Thoracic aorta (tissue), 2 donors: ENCODE measurements around the gene FASTKD1. TPM values are rescaled to one million over a fixed set of nuclear protein-coding genes. Genes with fewer than 3 reads are reported as not detected.
"Not testable (repeated sequence)": the region's sequence is repeated elsewhere in the genome, so short reads cannot be mapped to it uniquely, and the experiment has no call there.

Experiments
- ATAC-seq: fragments of 150-250 bp; one replicate; pipeline ENCODE4 v1.8.0; 2017; ENCODE audit warnings: low read depth; ENCODE audit not compliant: insufficient number of reproducible peaks, low FRiP score
- DNase-seq: peaks from one replicate; pipeline ENCODE4 v3.0.0-alpha.2; 2020; ENCODE audit warnings: low spot score
- H3K27ac ChIP-seq, 2 donors: fragments of 200-600 bp; sonication (generic); 1 replicate in 1 of 2; 2 replicates in 1 of 2; pipeline ENCODE4 v1.5.1; 2016; ENCODE audit warnings: mild to moderate bottlenecking in 2 of 2, moderate library complexity in 2 of 2
- H3K27me3 ChIP-seq: fragments of 200-600 bp; sonication (generic); replicated peaks from 2 replicates; pipeline ENCODE4 v1.6.0; 2016; ENCODE audit warnings: mild to moderate bottlenecking; ENCODE audit not compliant: insufficient read depth
- H3K36me3 ChIP-seq: fragments of 200-600 bp; sonication (generic); one replicate; pipeline ENCODE4 v1.5.1; 2016
- H3K4me1 ChIP-seq, 2 donors: fragments of 200-600 bp; sonication (generic); 1 replicate in 1 of 2; 2 replicates in 1 of 2; pipeline versions ENCODE4 v1.5.1 to v1.6.0; 2016; ENCODE audit warnings: low read depth in 2 of 2, mild to moderate bottlenecking in 1 of 2; ENCODE audit not compliant: control insufficient read depth in 1 of 2
- H3K4me3 ChIP-seq: fragments of 200-600 bp; sonication (generic); 2 replicates; pipeline ENCODE4 v1.5.1; 2016; ENCODE audit warnings: mild to moderate bottlenecking
- H3K9me3 ChIP-seq: fragments of 200-600 bp; sonication (generic); 2 replicates; pipeline ENCODE4 v1.5.1; 2016
- CTCF ChIP-seq: fragments of 200-600 bp; sonication (generic); IDR thresholded peaks from one replicate; pipeline ENCODE4 v1.5.1; 2019; ENCODE audit warnings: antibody characterized with exemption
- total RNA-seq, 2 donors: library from RNA; depleted of rRNA; stranded (reverse); fragments of >200 nt; gene quantifications; one replicate each; pipeline versions ENCODE4 v1.1.0 to v1.2.3, GENCODE V29; 2016

Gene FASTKD1
- total RNA-seq, 2 donors from 2014 or later: 11.5 to 15.2 TPM

GRCh38 chr2:169520896-169521295, 52.8 kb downstream of the FASTKD1 start:
- no peak overlapping the region for H3K27ac ChIP-seq
- no peaks in the 10 kb centered on the region for H3K9me3 ChIP-seq
- no peak for ATAC-seq
- H3K4me3 ChIP-seq: no peak overlapping the region
- H3K4me1 ChIP-seq: no peaks in the 10 kb centered on the region
- no peak for TF ChIP-seq CTCF
- no peaks in the 10 kb centered on the region for H3K27me3 ChIP-seq
- no peak for DNase-seq
- peaks cover 2% of the 10 kb centered on the region for H3K36me3 ChIP-seq

- ATAC-seq, DNase-seq, H3K27ac ChIP-seq: not testable (repeated sequence)
These were observed 57.1 kb downstream of the FASTKD1 start for GRCh38 chr2:169516488-169516995.

GRCh38 chr2:169514758-169515157, 58.9 kb downstream of the FASTKD1 start:
- H3K9me3 ChIP-seq, H3K36me3 ChIP-seq, H3K4me3 ChIP-seq, DNase-seq, H3K27me3 ChIP-seq, ATAC-seq, H3K27ac ChIP-seq: not testable (repeated sequence)
- peaks cover 8 to 23% of the 10 kb centered on the region in 2 donors for H3K4me1 ChIP-seq

More at GRCh38 chr2:169516488-169516995, 57.1 kb downstream of the FASTKD1 start:
- peaks cover 4 to 15% of the 10 kb centered on the region in 2 donors for H3K4me1 ChIP-seq
- not testable (repeated sequence) for H3K4me3 ChIP-seq, H3K36me3 ChIP-seq, H3K9me3 ChIP-seq, H3K27me3 ChIP-seq

- no peak for DNase-seq
- TF ChIP-seq CTCF: no peak
- no peak for ATAC-seq
These were observed 59.7 kb downstream of the FASTKD1 start for GRCh38 chr2:169513926-169514325.

GRCh38 chr2:169513094-169513493, 60.6 kb downstream of the FASTKD1 start:
- TF ChIP-seq CTCF: no peak
- no peaks in the 10 kb centered on the region for H3K27me3 ChIP-seq
- peaks cover 11 to 32% of the 10 kb centered on the region in 2 donors for H3K4me1 ChIP-seq
- H3K36me3 ChIP-seq: no peaks in the 10 kb centered on the region
- no peak for ATAC-seq
- H3K27ac ChIP-seq: no peak overlapping the region
- no peaks in the 10 kb centered on the region for H3K9me3 ChIP-seq
- DNase-seq: no peak
- no peak overlapping the region for H3K4me3 ChIP-seq

More at GRCh38 chr2:169513926-169514325, 59.7 kb downstream of the FASTKD1 start:
- peaks cover 11 to 32% of the 10 kb centered on the region in 2 donors for H3K4me1 ChIP-seq
- H3K9me3 ChIP-seq: no peaks in the 10 kb centered on the region
- no peak overlapping the region for H3K27ac ChIP-seq
- no peaks in the 10 kb centered on the region for H3K27me3 ChIP-seq
- H3K36me3 ChIP-seq: no peaks in the 10 kb centered on the region
- H3K4me3 ChIP-seq: no peak overlapping the region

GRCh38 chr2:169512525-169512924, 61.1 kb downstream of the FASTKD1 start:
- Histone ChIP-seq H3K27me3 (no peaks in the 10 kb centered on the region), H3K36me3 (no peaks in the 10 kb centered on the region), H3K9me3 (no peaks in the 10 kb centered on the region), H3K27ac (no peak overlapping the region), H3K4me1 (peaks cover 11 to 32% of the 10 kb centered on the region in 2 donors), H3K4me3 (no peak overlapping the region)
- ATAC-seq (no peak), DNase-seq (no peak)
- TF ChIP-seq CTCF: no peak
